ENCODE data around the gene RAP1GAP2.
"Not testable (repeated sequence)": the region's sequence is repeated elsewhere in the genome, so short reads cannot be mapped to it uniquely, and the experiment has no call there.

RAP1GAP2 gene

DNA sequence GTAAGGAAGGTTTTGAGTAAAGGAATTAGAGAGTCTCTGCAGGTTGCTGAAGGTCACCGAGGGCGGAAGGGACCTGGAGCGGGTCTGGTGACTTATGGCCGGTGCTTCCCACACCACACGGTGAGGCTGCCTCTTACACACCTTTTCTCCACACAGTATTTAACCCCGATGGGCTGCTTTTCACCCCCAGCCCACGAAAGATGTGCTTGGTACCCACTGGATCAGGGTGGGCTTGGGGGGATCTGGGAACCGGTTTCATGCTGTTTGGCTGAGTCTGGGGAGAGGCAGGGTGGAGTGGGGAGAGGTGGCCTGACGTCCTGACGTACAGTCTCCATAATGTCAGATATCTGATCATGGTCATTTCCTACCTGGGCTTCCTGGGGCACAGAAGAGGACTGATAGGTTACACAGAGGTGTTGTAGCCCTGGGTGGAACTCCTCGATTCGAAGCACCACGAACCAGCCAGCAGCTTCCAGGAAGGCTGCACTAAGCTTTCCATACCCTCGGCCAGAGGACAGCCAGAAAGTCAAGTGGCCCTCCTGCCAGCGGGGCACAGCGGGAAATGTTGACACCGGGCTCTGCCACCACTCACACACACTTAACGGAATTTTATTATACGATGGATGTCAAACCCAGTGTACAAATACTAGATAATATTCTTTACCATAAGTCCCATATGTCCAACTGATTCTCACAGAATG is 233.1 kb downstream of the RAP1GAP2 start:
- peak; percentile 60 for DNase-seq

DNA sequence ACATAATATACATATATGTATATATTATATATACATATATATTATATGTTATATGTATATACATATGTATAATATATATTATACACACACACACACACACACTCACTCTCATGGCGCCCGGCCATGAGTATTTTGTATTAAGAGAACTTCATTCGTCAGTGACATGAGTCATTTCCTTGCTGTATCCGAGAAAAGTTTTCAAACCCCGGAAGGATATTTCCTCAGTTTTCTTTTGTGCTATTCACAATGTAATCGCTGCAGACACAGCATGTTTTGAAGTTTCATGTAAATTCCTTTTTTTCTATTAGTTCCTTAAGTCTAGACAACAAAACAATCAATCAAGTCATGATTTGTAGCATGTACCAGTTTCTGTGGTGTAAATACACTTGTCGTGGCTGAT is 233.9 kb downstream of the RAP1GAP2 start:
- no peak for DNase-seq

DNA sequence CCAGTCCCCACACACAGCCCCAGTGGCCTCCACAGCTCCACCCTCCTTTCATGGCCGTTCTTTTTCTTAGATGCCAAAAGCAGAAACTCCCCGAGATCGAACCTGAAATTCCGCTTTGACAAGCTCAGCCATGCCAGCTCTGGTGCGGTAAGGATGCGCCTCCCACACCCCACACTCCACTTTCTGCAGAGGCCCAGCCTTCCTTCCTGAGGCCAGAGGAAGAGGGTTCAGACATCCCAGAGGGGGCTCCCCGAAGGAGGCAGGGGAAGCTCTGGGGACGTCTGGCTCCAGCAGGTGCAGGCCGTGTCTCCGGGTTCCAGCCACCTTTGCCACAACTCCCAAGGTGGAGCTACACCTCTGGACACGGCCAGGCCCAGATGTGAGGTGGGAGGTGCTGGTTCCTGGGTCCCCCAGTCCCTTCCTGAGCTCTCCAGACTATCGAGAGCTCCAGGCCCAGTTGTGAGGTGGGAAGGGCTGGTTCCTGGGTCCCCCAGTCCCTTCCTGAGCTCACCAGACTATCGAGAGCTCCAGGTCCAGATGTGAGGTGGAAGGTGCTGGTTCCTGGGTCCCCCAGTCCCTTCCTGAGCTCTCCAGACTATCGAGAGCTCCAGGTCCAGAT is 234.7 kb downstream of the RAP1GAP2 start:
- not testable (repeated sequence) for DNase-seq

DNA sequence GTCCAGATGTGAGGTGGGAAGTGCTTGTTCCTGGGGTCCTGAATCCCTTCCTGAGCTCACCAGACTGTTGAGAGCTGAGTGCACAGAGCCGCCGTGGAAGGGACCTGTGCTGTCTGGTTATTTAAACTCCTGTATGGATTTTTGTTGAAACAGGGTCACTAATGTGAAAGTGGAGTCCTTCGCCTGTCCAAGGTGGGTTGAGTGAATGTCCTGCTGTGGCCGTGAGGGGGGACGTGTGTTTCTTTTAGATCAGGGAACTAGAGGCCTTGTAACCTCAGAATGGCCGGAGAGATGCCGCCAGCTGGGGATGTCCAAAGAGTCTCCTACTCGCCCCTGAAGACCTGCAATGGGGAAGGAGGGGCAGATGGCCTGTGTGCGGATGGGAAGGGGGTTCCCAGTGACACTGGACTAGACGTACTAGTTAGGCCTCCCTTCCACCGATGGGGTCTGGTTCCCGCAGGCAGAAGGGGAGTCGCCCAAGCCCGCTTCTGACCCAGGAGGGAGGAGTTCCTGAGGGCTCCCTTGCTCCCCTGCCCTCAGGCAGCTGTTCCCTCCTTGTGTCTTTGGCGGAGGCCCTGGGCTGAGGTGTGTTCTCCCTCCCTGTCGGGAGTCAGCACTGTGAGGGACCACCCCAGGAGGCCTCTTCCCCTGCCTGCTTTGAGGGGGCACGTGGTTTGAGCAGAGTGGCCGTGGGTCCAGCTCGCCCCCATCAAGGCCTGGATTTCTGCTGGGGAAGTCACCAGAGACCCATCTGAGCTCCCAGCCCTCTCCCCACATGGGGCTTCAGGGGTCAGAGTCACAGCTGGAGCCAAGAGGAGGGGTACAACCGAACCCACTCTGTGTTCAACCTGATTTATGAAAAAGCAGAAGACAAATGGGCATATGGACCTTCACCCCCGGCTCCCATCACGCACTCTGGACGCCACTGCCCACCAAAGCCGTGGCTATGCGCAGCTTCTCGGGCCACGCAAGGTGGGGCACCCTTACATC is 236.3 kb downstream of the RAP1GAP2 start:
- DNase-seq, result no peak

DNA sequence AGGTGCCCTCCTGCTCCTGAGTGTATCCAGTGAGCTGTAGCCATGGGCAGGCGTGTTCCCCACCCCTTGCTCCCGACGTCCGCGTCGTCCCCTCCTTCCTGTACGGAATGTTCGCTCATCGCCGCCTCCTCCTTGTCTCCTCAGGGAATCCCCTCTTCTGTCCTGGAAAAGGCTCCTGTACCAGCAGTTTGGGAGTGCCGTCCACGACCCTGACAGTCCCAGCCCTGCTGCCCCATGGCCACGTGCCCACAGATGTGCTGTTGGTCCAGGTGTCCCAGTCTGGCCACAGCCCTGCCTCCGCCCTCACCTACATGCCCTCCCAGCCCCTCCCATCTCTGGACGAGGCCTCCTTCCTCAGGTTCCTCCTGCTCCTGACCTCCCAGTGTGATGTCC is 237.0 kb downstream of the RAP1GAP2 start:
- no peak for DNase-seq

DNA sequence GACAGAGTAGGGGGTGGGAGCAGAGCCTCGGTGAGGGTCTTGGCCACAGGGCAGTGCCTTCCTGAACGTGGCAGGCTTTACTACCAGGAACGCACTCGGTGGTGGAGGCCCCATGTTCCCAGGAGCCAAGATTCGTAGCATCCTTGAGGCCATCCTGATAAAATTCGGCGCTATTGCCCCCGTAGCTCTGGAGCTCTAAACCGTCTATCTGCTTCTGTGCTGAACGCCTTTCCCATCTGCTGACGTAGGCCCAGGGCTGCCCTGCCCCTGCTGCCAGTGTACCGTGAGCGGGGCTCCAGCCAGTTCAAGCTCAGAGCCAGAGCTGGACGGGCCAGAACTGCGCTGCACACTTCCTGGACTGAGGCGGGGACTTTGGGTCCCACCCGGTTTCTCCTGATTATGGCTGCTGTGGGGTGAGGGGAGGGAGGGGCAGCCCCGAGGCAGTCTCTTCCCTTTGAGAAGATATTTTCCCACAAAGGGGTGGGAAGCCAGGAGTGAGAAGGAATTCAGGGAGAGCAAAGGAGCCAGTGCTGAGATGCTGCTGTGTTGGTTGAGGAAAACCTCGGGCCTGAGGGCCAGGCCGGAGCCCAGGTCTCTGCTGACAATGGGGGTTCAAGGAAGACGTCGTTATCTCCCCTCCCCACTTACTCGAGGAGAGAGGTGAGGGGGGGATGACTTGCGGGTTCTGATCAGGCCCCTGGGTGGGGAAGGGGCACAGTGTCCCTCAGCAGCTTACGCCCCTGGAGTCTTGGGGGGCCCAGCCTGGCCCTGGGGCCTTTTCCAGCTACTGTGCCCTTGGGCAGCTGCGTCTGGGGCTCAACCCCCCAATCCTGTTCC is 237.7 kb downstream of the RAP1GAP2 start:
- DNase-seq, result no peak

DNA sequence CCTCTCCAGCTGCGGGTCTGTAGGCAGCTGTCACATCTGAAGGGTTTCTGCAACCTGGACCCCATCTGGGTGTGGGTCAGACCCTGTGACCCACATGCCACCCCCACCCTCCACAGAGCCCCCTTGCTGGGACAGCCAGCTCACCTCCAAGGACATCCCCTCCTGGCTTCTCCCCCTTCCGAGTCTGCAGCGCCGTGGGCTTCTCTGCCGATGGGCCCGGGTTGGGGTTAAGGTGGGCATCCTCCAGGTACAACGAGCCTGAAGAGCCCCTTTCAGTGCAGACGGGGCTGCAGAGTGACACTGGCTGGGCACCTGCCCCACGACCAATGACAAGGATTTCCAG is 238.3 kb downstream of the RAP1GAP2 start:
- no peak for DNase-seq

DNA sequence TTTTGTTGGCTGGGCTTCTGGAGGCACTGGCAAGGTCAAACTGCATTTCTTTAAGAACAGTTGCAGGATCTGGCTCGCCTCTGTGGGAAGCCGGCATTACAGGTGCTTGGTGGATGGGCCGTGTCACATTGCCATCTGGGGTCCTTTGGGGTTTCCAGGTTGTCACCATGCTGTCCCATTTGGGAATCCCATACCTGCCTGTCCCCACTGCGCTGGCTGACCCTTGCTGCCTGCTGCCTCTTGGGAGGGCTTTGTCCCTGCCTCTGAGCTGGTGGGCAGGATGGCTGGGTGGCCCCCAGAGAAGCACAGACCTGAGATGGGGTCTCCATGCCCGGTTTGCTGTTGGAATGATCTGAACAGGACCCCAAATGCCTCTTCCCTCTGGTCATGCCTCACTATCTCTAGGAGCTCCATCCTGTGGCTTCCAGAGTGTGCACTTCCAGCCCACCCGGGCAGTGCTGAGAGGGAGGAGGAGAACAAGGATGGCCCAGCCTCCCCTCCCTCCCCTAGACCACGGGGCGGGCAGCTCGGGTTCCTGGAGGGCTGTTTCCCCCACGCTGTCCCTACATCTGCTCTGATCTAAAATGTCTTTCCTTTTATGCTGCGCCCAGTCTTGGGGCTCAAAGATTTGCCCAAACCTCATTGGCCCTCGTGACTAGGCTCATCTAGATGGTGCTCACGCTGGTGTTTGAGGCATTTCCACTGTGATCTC is 239.2 kb downstream of the RAP1GAP2 start:
- DNase-seq, result no peak

DNA sequence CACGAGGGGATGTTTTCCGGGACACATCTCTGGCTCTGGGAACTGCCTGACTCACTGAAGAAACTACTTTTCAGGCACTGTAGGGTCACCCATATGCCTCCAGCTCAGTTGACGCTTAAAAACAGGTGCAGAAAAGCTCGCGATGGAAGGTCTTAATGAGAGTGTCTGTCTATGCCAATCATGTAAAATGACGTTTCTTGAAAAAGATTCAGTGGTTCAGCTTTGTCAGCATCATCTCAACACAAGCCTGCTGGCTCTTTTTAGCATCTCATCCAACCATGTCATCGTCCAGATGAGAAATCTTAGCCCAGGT is 239.7 kb downstream of the RAP1GAP2 start:
- no peak for DNase-seq

DNA sequence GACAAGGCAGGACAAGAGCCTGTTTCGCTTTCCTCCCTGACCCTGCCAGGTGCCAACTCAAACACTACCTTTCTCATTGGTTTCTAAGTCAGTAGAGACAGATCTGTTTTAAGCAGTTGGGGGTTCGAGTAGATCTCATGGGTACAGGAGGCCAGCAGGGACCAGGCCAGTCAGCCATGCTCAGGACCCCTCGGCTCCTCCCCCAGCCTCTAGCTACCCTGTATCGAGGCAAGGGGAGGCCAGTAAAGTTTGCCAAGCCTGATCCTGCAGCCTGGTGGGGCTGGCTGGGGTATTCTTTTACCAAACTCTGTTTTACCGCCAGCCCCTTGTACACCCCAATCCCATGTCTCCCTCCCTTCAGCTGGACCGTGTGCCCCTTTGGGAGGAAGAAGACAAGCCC is 240.6 kb downstream of the RAP1GAP2 start:
- DNase-seq, result no peak

DNA sequence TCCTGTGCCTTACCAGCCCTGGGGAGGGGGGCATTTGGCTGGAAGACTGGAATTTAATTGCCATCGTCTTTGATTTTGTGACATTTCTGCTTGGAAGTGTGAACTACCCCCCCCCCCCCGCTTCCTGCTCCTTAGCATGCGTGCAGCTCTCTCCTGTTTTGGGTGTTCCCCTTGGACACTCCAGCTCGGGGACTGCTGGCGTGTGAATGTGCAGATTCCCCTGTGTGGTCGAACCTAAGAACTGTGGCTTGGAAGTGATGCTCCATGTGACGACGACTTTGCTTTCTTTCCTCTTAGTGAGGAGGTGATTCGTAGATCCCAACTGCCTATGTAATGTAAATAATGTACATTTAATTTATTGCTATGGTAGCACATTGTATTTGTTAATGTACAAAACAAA is 241.0 kb downstream of the RAP1GAP2 start:
- DNase-seq, result no peak

DNA sequence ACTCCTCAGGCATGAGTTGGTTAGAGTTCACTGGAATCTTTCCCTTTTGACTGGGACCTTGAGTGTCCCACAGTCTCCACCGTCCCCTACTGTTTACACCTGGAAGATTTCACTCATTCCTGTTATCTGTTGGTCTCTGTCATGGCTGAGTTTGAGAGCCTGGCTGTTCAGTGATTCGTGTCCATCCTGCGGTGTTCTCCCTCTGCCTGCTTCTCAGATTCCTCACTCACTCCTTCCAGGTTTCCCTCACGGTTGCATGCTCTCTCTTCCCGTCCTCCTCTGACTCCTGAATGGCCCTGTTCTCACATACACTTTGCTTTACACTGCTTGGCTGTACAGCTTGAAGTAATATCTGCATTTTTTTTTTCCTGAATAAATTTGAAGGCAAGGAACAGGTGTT is 242.7 kb downstream of the RAP1GAP2 start:
- DNase-seq, result no peak

DNA sequence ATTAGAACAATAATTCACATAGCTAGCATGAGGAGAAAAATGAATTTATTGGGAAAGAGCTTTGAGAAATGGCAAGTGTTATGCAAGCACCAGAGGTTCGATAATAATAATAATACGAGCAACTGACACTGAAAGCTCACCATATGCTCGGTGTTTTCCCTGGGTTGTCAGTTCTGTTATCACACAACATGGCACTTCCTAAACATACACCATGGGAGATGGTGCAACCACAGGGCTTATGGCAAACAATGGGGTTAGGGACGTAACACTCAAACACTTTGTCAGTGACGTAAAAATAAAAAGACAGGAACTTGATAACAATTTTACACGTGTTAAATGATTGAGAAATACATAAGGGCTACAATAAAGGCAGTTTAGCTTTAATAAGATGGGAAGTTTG is 243.5 kb downstream of the RAP1GAP2 start:
- DNase-seq, result no peak

DNA sequence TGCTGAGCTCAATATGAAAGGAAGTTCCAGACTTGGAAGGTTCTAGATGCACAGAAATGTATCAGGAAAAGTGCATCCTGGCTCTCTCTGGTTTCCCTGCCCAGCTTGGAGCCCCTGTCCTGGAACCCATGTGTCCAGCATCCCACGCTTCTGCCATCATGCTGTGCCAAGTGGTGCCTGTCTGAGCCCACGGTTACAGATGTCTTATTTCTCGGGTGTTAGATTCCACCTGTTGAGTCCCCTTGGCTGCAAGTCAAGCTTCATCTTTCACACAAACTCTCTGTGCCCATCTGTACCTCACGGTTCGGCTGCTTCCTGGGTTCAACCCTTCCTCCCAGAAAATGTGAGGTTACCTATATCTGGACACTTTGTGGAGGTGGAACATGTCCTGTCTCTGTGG is 244.6 kb downstream of the RAP1GAP2 start:
- no peak for DNase-seq

DNA sequence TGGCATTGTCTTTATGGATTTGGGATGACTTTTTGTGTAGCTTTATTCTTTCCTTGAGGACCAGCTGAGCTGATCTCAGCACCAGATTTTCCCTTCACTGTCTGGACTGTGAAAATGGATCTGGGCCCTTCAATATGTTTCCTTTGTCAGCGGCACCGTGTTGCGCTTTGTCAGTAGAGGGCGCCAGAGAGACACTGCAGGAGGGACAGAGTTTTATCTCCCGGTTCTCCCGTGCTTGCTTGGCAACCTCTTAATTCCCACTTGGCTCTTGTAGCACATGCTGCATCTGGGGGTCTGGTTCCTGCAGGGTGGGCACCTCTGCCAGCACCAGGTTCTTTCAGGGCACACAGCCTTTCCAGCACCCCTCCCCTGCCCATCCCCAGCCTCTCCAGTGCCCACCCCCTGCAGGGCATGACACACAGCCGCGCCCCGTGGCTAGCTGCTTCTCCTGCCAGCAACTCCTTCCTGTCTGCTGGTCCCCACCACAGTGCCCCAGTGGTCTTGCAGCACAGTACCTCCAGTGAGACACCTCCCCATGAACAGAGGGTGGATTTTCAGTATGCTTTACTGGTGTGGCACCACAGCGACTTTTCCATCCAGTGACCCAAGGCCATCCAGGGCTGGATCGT is 247.6 kb downstream of the RAP1GAP2 start:
- DNase-seq, result no peak

DNA sequence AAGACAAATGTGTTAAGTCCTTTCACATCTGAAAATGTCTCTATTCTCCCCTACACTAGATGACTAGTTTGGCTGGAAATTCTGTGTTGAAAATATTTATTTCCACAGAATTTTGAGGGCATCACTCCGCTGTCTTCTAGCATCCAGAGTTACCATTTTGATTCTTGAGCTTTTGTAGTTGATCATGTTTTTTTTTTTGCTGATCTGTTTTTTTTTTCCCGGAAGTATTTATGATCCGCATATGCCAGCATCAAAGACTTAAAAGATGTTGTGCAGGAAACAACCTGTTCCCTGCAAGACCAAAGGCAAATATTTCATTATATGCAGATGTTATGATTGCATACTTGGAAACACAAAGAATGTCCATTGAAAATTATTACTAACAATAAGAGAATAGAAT is 250.5 kb downstream of the RAP1GAP2 start:
- DNase-seq, result no peak

DNA sequence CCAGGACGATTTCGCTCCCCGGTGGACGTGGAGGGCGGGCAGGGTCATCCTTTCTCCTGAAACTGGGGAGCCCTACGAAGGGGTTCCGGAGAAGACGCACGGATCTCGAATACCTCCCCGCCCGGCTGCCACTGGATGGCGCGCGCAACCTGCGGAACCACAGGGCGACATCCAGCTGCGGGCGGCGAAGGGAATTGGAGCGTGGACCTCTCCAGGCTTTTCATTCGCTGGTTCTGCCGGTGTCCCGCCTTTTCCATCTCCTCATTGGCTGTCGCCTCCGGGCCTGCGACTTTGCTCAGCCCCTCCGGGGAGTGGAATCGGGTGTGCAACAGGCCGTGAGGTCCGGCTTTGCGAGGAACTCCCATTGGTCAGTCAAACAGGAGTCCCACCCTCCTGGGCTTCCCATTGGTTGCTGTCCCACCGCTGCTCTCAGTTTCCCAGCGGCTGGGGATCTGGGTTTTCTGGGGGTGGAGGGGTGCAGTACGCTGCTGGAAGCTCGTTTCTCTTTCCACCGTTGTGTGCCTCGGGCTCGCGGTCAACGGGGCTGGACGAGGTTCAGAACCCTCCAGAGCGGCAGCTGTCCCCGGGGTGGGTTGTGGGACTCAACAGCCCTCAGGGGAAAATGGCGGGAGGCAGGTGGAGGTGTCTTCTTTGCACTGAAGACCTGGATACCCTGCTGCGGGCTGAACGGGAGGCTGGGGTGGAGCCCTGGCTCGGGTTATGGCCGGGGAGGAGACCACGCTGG is 252.7 kb downstream of the RAP1GAP2 start:
- peak; percentile 95 for DNase-seq

DNA sequence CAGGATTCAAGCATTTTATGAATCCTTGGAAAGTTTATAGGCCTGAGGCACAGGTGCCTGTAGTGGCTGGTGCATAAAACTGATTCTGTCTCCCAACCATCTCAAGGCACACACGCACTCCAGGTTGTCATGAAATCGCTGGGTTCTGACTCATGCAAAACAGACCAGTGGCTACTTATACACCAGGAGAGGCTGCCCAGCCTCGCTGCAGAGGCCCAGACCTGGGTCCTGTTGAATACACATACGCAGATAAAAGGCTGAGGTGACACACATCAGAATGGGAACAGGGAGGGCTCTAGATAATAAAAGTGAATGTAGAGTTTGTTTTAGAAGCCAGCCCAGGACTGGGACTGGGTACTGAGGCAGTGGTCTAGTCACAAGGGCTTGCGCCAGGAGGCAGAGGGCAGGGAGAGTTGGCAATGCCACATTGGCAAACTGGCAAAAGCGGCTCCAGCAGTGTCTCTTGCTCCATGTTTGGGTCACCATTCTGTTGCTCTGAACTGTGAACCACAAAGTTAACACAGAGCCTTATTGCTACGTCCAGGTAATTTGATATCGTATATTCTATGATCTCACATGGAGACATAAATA is 253.6 kb downstream of the RAP1GAP2 start:
- DNase-seq, result no peak

DNA sequence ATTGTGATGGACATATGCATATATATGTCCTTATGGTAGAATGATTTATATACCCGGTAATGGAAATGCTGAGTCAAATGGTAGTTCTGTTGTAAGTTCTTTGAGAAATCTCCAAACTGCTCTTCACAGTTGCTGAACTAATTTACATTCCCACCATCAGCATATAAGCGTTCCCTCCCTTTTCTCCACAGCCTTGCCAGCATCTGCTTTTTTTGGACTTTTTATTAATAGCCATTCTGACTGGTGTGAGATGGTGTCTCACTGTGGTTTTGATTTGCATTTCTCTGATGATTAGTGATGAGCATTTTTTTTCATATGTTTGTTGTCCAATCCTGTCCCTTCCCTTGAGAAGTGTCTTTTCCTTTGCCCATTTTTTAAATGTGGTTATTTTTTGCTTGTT is 258.6 kb downstream of the RAP1GAP2 start:
- not testable (repeated sequence) for DNase-seq

DNA sequence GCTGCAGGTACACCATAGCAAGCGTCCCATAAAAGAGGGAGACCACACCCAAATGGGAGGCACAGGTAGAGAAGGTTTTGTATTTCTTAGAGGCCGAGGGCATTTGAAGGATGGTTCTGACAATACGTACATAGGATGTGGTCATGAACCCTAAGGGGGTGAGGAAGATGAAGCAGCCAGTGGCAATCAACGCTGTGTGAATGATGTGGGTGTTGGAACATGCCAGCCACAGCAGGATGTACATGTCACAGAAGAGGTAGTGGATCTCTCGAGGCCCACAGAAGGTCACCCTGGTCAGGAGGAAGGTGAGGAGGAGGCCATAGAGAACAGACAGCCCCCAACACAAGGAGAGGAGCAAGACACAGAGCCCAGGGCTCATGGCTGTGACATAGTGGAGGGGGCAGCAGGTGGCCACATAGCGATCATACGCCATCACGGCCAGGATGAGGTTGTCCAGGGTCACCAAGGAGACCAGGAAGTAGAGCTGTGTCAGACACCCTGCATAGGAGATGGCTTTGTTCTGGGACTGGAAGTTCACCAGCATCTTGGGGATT is 266.7 kb downstream of the RAP1GAP2 start:
- not testable (repeated sequence) for DNase-seq

All from NCI-H345 (cell line).